IPS-18c (cell line): Measurements from ENCODE around the gene RAI14.
"Not testable (repeated sequence)": the region's sequence is repeated elsewhere in the genome, so short reads cannot be mapped to it uniquely, and the experiment has no call there.

ENCODE experiments used
- H3K4me3 ChIP-seq: 2 replicates; pipeline ENCODE4 v1.7.0; 2013; ENCODE audit warnings: low read depth, mild to moderate bottlenecking, low read length, moderate library complexity; ENCODE audit not compliant: insufficient read depth
- H3K9me3 ChIP-seq: one replicate; pipeline ENCODE4 v1.6.1; 2013; ENCODE audit warnings: mild to moderate bottlenecking, low read length, moderate library complexity; ENCODE audit not compliant: control insufficient read depth, insufficient read depth

RAI14 gene

DNA sequence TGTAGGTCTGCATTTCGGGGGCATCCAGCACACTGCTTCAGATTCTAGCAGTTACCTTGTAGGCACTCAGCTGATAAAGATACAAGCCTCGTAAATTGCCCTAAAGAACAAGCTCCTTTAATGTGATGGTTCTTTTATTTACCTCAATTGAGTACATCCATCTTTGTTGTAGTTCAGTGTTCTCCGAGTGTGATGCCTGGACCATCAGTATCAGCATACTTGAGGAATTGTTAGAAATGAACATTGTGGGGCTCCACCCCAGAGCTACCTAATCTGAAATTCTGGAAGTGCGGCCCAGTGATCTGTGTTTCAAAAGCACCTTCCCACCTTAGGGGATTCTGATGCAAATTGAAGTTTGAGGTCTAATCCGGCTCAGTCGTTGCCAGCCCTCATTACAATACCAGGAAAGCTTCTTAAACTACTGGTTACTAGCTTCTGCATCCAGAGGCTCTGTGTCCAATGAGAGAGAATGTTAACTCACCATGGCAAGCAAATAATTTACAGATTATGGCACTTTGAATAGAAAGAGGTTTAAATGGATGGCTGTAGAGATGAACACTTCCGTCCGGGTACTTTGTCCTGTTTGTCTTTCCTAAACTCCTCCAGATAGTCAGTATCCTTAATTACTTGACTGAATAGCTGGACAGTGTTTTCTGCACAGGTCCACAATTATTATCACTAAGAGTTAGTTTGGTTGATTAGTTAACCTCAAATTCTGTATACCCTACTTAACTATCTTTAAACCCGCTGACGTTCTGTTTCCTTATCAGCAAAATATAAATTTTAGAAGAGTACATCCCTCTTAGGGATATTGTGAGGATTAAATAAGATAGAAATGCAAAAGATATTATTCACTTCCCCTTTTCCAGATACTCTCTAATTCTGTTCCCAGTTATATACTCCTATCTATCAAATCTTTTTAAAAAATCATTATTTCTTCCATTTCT is 47.9 kb downstream of the RAI14 start:
- no peak overlapping the region for H3K4me3 ChIP-seq
- no peaks in the 10 kb centered on the region for H3K9me3 ChIP-seq

DNA sequence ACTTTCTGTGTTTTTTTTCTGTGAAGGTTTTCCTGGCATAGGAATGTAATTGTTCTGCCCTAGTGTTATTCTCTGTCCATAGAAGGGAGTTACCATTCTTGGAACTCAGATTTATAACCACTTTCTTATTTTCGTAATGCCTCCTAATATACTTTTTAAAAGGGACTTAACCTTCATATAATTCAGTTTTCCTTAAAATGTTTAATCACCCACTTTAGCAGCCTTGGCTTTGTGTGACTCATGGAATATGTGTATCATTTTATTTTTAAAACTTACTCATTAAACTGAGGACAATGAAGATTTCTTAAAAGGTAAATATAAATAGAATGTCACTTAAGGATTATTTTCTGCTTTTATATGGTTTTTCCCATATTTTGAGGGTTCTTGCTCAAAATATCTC is 50.0 kb downstream of the RAI14 start:
- Histone ChIP-seq H3K9me3 (no peaks in the 10 kb centered on the region), H3K4me3 (no peak overlapping the region)

DNA sequence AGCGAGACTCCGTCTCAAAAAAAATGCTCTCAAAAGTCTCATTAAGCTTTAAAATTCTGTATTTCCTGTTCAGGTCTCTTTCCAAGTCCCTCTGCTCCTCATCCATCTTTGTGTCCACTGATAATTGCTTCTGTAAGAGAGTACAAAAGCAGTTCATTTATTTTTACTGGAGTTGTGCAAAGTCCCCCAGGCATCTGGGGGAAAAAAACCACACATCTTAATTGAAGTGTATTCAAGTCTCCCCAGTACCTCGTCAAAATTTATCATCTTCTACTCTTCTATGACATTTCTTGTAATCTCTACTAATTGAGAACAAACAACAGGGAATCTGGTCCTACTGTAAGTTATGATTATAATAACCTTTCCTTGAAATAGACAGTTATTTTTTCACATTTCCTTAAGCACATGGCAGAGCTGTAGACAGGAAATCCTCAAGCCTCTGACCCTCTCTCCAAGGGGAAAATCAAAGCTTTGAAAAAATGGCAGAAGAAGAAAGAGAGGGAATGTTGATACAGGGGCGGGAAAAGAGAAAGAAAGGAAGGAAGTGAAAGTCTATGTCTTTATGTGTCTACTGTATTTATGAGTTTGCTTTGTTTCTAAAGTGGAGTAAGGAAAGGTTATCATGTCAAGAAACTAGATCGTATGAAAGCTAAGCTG is 51.5 kb downstream of the RAI14 start:
- H3K4me3 ChIP-seq, result no peak overlapping the region

DNA sequence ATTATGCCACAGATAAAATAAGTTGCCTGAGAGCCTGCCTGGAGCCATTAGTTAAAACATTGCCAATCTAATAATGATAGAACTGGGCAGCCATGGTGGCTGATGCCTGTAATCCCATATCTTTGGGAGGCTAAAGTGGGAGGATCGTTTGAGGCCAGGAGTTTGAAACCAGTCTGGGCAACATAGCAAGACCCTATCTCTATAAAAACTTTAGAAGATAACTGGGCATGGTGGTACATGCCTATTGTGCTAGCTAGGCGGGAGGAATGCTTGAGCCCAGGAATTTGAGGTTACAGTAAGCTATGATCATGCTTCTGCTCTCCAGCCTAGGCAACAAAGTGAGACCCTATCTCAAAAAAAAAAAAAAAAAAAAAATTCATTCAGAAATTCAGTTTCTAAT is 52.6 kb downstream of the RAI14 start:
- no peaks in the 10 kb centered on the region for H3K9me3 ChIP-seq
- H3K4me3 ChIP-seq, result no peak overlapping the region

More for the DNA sequence above, 51.5 kb downstream of the RAI14 start:
- no peaks in the 10 kb centered on the region for H3K9me3 ChIP-seq

DNA sequence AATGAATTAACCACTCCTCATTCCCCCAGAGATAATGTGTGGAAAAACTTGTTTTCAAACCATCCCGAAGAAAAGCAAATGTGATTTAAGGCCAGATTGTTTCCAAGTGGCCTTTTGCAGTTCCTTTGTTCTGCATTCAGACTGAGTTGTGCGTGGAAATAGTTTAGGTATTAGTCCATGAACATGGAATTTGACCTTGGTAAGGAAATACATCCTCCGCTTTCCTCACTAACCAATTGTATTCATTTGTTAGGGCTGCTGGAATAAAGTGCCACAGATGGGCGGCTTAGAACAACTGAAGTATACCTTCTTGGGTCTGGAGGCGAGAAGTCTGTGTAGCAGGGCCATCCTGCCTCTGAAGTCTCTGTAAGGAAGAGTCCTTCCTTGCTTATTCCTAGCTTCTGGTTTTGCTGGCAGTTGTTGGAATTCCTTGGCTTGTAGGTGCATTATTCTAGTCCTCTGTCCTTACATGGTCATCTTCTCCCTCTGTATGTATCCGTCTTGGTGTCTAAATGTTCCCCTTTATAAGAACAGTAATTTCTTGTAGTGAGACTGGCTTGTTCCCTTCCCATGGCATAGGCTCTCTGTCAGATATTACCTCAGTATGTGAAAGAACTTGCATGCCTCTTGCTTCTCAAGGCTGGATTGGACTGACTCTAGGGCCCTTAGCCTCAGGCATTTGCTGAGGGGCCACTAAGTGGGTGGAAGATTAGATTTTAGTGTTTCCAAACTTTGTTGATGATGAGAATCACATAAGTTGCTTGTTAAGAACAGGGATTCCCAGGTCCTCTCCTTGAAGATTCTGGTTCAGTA is 53.9 kb downstream of the RAI14 start:
- H3K9me3 ChIP-seq, result no peaks in the 10 kb centered on the region

DNA sequence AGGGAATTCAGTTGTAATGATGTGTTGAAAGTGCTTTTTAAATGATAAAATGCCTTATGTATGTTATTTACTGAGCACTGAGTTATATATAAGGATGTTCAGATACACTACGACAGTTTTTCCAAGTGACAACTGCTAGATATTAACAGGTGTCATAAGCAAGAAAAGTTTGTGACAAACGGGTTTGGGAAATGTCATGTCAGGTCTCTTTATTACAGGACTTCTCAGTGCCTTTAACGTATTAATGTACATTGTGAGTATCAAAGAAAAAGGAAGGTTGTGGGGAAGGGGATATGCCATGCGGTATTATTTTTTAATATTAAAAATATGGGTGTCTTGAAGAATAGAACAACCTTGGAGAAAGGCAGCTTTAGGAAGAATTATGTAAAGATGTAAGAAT is 56.4 kb downstream of the RAI14 start:
- no peaks in the 10 kb centered on the region for H3K9me3 ChIP-seq
- H3K4me3 ChIP-seq, result no peak overlapping the region

More for the DNA sequence above, 53.9 kb downstream of the RAI14 start:
- no peak overlapping the region for H3K4me3 ChIP-seq

DNA sequence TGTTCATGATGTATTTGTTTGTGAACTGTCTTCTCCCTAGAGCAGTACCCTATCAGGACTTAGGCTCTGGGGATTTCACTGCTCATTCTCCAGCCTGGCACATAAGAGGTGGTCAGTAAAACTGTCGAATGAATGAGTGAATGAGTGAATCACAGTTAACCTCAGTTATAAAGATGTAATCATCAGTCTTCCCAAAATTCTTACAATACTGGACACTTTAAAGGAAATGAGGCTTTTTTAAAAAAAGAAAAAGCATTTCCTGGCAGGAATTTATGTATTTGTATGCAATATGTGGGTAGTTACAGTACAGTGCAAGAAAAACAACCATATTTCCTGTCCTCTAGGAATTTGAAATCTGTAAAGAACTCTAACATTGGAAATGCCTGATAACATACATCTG is 59.6 kb downstream of the RAI14 start:
- H3K4me3 ChIP-seq, result no peak overlapping the region
- H3K9me3 ChIP-seq, result no peaks in the 10 kb centered on the region

DNA sequence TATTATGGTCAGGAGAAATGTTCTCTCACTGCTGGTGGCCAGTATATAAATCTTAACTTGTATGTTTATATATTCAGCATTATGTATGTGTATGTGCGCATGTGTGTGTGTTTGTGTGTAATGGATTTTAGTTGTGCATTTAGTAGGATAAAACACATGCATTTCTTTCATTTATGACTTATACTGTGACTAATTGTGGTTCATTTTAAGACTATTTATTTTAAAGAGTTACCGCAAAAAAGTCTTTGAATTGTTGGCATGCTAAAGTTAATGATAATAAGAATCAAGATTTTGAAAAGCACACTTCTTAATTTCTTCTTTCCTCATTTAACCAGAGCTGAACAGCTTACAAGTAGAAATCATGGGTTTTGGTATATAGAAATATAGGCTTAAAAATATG is 60.9 kb downstream of the RAI14 start:
- Histone ChIP-seq H3K4me3 (no peak overlapping the region), H3K9me3 (no peaks in the 10 kb centered on the region)

DNA sequence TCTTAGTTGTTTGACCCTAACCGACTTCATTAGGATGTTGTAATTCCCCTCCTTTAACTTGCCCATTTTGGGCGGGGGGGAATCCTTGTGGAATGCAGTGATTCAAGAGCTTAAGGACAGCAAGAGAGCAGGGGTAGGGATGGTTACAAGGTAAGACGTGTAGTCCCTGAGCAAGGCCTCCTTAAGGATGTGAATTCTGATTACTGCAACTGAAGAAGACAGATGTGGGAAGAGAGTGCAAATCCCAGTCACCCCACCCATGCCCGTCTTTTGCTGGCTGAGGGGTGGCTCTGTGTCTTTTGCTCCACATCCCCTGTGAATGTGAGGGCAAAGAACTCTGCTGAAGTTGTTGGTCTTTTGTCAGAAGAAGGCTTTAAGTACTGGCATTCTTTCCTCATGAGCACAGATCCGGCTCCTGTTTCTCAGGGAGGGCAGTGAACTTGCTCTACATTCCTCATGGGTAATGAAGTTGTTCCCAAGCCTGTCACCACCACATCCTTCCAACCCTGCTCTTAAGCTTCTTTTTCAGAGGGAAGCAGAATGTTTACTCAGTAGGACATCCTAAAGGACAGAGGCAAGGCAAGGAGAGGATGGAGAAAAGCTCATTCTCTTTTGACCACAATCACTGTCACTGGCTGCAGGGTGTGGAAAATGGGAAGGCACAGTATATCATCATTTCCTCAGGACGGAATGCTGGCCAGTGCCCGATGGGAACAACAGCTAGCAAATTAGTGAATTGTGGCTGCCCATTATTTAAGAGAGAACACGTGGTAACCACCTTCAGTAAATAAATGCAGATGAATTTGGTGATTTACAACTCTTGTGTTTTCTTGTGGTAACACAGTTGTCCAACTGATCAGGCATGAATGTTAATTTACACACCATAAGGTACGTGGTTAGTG is 61.5 kb downstream of the RAI14 start:
- no peaks in the 10 kb centered on the region for H3K9me3 ChIP-seq
- H3K4me3 ChIP-seq, result no peak overlapping the region

DNA sequence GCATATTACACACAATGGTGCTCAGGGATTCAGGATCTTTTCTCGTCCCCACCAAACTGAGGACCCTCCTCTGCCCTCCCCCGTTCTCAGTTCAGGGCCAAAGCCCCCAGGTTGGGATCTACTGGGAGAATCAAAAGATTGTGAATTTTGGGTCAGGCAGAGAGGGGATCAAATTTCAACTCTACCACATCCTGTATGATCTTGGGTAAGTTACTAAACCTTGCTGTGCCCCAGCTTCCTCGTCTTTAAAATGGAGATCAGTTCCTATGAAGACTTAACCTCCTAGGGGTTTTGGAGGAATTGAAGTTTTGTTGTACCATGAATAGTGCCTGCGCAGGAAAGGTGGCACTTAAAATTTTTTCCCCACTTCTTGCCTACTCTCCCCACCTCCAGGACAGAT is 62.4 kb downstream of the RAI14 start:
- Histone ChIP-seq H3K9me3 (no peaks in the 10 kb centered on the region), H3K4me3 (no peak overlapping the region)

DNA sequence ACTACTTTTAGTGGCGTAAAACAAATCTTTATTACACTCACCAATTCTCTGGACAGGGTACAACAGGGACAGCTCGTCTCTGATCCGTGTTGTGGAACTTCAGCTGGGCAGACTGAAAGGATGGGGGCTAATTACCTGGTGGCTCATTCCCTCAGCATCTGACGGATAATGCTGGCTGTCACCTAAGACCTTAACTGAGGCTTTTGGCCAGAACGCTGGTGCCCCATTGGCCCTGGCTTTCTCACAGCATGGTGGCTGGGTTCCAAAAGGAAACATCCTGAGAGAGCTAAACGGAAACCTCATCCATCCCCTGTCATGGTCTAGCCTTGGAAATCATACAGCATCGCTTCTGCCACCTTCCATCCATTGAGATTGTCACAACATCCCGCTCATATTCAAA is 62.9 kb downstream of the RAI14 start:
- H3K9me3 ChIP-seq, result no peaks in the 10 kb centered on the region
- H3K4me3 ChIP-seq, result no peak overlapping the region

DNA sequence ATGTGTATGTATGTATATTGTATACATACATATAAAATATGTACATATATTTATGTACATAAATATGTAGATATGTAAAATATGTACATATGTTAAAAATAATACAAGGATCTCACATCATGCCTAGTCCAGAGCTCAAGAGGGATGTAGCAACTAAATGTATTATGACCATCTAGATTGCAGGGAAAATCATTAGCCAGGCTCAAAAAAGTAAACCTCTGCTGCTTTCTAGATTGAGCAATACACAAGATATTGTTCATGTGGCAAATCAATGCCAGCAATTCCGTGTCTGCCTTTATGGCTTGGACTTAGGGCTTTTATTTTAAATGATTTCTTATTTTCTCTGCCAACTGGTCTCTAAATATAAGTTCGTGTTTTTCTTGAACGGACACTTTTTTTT is 65.2 kb downstream of the RAI14 start:
- Histone ChIP-seq H3K4me3 (no peak overlapping the region), H3K9me3 (no peaks in the 10 kb centered on the region)

DNA sequence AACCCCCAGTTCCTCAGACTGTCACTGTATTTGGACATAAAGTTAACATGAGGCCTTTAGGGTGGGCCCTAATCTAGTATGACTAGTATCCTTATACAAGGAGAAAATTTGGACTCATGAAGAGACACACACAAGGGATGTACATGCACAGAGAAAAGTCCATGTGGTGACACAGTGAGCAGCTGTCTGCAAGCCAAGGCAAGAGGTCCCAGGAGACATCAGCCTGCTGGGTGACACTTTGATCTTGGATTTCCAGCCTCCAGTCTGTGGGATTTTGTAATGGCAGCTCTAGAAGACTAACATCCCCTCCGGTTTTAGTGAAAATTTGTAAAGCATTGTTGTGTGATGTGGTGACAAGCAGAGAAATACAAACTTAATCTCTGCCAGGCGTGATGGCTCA is 66.1 kb downstream of the RAI14 start:
- H3K9me3 ChIP-seq, result peaks cover 3% of the 10 kb centered on the region
- H3K4me3 ChIP-seq, result no peak overlapping the region

DNA sequence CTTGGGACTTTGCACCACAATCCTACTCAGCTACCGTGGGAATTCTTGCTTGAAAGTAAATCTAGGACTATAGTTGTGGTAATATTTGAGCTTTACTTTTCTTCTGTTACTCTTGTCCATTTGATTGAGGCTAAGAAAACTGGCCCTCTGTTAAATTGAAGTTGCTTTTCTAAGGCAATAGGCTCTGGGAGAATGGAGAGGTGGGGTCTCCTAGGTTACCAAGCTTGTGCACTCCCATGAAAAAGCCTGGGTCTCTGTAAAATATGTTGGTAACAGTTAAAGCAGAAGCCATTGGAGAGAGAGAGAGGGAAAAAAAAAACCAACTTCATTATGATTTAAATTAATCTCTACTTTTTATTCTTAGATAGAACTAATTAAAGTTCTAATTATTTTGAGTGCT is 68.6 kb downstream of the RAI14 start:
- Histone ChIP-seq H3K9me3 (peaks cover 12% of the 10 kb centered on the region), H3K4me3 (no peak overlapping the region)

DNA sequence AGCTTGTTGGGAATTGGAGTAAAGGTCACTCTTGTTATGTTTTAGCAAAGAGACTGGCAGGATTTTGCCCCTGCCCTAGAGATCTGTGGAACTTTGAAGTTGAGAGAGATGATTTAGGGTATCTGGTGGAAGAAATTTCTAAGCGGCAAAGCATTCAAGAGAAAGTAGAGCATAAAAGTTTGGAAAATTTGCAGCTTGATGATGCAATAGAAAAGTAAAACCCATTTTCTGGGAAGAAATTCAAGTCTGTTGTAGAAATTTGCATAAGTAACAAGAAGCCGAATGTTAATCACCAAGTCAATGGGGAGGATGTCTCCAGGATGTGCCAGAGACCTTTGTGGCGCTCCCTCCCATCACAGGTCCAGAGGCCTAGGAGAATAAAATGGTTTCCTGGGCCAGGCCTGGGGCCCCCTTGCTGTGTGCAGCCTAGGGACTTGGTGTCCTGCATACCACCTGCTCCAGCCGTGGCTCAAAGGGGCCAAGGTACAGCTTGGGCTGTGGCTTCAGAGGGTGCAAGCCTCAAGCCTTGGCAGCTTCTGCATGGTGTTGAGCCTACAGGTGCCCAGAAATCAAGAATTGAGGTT is 71.1 kb downstream of the RAI14 start:
- peaks cover 12% of the 10 kb centered on the region for H3K9me3 ChIP-seq
- not testable (repeated sequence) for H3K4me3 ChIP-seq

DNA sequence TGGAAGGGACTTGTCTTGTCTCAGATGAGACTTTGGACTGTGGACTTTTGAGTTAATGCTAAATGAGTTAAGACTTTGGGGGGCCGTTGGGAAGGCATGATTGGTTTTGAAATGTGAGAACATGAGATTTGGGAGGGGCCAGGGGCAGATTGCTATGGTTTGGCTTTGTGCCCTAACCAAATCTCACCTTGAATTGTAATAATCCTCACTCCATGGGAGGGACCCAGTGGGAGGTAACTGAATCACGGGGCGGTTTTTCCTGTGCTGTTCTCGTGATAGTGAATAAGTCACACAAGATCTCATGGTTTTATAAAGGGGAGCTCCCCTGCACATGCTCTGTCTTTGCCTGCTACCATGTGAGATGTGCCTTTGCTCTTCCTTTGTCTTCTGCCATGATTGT is 72.1 kb downstream of the RAI14 start:
- H3K4me3 ChIP-seq, result no peak overlapping the region

More for the DNA sequence above, 72.1 kb downstream of the RAI14 start:
- peaks cover 12% of the 10 kb centered on the region for H3K9me3 ChIP-seq
